Stimulated activated CD4-positive, alpha-beta T cell treated with anti-CD3 and anti-CD28 coated beads, Interleukin-4, amount 100 ng/mL, for 4 hours (primary cell): ENCODE data around the gene PITX2.

Experiments
- DNase-seq, 2 experiments: peaks; one replicate each; pipeline ENCODE4 v3.0.0-alpha.2; 2020

The PITX2 gene

DNA sequence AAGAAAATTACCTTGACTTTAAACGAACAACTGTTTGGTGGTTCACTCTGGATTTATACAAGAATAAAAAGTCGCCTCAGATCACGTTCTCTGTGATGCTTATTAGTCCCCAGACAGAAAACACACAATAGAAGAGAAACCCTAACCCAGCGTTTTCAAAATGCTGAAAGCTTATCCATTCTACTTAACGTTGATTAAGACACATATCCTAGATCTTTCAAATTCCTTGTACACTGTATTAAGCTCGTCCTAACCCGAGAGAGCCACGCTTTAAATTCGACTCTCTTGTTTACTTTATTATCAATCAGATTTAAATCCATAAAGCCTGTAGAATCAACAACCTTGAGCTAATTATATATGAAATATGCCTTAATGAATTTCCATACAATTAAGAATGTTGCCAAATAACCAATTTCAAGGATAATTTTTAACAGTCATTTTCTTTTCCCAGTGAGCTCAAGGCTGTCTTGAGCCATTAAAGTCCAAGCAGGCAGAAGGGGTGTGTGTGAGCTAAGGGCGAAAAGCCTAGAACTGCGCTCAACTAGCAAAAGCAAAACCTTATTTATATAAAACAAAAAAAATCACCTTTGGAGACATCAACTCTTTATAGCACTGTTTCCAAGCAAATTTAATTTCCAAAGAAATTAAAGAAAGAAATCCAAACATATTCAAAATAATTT is 981 bp upstream of the PITX2 start:
- DNase-seq = no peak

DNA sequence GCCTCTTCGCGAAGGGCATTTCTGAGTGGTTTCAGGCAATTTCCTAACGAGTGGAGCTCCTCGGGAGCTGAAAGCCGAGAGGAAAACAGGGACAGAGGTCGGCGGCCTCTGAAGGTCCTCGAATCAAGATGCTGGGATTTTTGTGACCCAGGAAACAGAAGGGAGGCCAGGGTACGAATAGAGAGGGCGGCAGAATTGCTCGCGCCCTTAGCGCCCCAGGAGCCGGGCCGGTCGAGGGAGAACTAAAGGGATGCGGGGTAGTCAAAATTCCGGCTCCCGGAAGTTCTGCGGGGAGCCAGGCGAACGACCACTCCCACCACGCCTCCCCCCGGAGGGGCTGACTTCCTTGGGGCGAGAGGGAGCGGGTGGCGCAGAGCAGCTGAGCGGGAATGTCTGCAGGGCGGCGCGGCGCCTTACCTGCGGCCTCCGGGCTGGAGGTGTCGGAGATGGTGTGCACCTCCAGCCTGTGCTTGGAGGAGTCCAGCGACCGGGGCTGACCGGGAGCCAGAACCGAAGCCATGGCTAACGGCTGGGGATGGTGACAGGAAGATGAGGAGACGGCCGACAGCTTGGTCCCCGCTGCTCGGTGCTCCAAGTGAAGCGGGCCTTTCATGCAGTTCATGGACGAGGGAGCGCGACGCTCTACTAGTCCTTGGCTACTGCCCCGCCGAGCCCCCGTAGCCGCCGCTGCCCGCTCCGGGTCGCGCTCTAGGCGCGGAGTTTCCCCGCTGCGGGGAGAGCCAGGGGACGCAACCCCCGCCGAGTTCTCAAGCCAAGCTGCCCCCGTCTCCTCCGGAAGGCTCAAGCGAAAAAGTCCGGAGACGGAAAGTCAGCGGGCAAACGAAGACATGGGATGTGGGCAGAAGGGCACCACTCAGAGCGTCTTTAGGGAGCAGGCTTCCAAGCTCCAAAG is 782 bp downstream of the PITX2 start:
- no peak for DNase-seq

DNA sequence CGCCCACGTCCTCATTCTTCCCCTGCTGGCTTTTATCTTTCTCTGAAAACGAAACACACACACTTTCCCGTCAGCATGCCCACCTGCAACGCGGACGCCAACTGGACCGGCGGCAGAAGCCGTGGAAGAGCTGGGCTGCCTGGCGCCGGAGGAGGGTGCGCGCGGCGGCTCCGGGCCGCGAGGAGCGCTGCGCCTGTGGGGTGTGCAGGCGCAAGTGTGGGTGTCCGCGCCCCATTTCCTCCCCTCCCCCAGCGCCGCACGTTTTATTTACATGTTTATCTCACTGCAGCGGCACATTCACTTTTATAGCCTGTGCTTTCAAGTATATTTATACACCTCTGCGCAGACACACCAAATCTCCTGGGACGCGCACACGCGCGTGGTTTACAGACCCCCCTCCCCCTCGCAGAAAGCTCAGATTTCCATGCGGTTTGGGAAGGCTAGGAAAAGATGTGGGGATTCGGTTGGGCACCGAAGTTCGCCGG is 1.5 kb downstream of the PITX2 start:
- DNase-seq = no peak

DNA sequence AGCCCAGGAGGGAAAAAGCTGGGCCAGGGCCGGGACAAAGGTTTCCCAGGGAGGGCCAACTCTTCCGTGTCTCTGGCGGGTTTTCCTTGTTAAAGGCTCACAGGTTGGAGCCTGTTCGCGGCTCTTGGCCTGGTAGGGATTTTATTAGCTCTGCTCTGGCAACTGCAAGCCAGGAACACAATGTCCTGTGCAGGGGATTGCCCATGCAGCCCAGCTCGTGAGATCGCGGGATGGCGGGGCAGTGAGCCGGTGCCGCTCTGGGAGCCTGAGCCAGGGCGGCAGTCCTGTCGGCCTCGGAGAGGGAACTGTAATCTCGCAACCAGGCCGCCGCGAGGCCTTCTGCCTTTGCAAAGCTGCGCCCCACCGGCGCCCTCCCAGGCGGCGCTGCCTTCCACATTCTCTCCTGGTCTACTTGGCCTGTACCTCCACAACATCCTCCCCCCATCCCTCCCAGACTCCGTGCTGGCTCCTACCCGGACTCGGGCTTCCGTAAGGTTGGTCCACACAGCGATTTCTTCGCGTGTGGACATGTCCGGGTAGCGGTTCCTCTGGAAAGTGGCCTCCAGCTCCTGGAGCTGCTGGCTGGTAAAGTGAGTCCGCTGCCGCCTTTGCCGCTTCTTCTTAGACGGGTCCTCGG is 2.1 kb downstream of the PITX2 start:
- DNase-seq = no peak

DNA sequence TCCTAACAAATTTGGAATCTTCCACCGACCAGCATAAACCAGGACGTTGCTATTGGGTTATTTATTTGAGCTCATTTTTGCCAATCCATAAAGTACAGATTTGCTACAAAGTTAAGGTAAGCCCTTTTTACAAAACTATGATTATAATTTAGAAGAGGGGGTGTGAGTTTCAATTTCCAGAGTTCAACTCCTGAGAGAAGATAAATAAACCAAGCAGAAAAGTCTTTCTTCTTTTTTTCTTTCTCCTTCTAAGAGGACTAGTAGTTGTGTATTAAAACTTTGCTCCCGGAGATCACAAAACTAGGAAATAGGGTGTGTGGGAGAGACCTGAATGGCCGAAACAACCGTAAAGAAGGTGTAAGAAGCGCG is 2.6 kb downstream of the PITX2 start:
- no peak for DNase-seq

DNA sequence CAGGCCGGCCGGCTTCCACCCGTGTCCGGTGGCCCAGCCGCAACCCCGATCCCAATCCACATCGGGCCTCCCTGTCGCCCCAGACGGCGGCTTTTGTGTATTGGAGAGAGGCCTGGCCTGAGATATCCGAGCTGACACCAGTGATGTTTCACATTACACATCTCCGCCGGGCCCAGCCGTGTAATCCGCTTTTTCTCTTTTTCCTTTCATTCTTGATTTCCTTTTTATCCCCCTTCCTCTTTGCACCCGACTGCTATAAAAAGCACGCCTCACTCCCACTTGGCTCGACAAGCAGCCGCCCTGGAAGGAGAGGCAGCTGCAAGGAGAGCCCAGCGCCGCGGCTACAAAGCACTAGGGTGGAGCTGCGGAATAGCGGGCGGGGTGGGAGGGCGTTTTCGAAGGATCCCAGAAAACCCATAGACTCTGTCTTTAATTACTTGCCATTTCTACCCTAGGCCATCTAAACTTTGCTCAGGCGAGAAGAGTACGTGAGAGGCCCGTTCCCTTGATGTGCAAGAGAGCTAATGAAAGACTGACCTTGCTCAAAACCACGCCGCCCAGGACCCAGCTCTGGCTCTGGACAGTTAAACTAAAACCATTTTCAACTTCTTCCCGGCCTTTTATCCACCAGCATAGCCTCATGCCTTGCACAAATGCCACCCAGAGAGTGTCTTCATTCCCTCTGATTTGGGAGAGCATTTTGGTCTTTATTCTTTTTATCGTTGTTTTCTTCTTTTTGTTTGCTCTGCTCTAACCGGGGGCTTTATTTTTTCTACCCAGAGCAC is 3.2 kb downstream of the PITX2 start:
- no peak for DNase-seq

DNA sequence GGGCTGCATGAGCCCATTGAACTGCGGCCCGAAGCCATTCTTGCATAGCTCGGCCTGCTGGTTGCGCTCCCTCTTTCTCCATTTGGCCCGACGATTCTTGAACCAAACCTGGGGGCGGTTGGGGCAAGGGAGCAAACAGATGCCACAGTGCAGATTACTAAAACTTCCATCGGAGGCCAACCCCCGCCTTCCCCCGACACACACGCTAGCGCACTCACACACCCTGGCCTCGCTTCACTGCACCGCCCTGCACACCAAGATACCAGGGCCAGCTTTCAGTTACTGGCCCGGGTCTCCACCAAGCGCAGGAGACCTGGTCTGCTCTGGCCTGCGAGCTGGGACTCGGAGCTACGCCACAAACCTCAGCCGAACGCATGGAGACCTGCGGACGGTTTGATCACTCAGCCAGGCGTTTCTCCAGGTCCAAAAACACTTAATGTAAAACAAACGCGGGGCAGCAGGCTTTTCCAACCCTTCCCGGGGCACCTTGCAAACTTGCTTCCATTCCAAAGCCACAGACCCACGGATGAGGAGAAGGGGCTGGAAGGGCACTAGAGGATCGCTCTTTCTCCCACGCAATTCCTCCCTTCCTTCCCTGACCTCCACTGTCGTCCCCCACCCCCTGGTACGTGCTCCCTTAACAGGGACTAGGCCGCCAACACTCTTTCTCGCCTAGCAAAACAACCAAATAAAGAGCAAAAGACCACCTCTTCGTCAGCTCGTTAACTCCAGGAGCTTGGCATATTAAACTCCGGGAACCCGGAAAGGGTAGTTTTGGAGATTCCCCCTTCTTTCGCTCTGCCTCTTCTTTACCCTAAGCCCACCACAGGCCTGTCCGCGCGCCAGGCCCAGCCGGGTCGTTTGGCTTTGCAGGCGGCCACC is 4.1 kb downstream of the PITX2 start:
- DNase-seq = no peak

DNA sequence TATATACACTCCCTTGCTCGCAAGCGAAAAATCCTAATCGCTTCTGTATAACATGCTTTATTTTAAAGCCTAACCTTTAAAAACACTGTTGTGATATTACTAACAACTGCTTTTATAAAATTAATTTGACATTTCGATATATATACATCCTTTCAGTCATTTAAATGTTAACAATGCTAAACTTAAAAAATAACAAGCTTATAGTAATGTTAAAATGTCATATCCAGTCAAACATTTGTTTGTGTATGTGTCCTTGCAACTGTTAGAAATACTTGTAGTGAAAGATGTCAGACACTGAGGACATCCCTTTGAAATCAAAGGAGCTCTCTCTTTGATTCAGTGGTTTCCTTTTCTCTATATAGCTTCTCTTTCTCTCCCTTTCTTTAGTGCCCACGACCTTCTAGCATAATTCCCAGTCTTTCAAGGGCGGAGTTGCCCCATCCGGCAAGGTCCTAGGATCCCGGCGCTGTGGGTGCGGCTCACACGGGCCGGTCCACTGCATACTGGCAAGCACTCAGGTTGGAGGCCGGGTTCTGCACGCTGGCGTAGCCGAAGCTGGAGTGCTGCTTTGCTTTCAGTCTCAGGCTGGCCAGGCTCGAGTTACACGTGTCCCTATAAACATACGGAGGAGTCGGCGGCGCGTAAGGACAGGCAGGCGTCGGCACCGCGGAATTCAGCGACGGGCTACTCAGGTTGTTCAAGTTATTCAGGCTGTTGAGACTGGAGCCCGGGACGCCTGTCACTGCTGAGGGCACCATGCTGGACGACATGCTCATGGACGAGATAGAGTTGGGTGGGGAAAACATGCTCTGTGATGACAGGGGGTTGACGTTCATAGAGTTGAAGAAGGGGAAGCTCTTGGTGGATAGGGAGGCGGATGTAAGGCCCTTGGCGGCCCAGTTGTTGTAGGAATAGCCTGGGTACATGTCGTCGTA is 5.0 kb downstream of the PITX2 start:
- DNase-seq = no peak

DNA sequence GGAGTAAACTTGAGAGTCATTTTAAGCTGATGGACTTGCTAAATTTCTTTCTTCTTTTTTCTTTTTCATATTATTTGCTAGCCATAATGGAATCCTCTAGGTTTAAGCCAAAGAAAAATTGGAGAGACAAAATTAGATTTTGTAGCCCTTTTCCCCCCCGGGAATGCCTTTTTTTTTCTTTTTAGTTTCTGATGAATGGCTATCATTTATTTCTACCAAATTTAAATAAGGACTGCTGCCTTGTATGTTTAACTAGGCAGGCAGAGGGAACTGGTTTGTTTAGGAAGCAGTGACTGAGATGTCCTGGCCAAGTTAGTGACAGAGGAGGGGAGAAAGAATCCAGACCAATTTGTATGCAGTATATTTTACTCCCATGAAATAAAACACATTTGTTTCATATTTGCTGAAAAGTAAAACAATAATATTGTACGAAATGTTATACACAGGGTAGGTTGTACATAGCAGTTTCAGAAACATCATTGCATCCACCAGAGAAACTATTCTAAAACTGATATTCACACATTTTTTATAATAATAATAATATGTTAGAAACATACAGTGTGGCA is 5.7 kb downstream of the PITX2 start:
- DNase-seq = no peak

DNA sequence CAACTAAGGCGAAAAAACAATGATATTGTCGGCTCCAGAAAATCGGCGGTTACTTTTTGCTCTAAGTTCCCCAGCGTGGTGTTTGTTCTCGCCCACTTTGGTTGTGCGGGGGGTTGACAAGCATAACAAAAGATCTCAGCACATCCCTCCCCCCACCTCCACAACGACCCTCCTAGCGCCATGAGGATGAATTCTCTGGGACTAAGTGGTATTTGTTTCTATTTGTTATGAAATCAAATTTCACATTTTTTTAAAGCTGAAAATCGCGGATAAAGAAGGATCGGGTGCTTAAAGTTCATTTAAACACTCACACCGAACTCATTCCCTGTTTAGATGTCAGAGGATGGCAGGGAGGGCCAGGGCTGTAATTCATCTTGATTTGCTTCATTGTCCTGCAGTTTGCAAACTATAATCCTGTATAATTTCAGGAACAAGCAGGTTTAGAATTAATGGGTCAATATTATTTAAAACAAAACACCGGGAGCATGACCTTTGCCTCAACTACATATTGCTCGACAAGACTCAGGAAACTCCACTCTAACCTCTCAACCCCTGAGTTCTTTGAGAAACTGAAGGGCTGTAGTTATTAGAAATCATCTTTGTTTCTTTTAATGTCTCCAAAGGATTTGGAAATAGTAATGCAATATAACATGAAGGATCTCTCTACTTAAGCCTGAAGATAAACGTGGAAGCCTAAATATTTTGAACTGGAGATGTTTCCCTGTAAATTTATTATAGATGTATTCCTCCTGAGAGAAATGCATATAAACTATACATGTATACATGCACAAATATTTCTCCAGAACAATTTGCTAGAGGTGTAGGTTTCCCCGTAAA is 6.4 kb downstream of the PITX2 start:
- DNase-seq = no peak

DNA sequence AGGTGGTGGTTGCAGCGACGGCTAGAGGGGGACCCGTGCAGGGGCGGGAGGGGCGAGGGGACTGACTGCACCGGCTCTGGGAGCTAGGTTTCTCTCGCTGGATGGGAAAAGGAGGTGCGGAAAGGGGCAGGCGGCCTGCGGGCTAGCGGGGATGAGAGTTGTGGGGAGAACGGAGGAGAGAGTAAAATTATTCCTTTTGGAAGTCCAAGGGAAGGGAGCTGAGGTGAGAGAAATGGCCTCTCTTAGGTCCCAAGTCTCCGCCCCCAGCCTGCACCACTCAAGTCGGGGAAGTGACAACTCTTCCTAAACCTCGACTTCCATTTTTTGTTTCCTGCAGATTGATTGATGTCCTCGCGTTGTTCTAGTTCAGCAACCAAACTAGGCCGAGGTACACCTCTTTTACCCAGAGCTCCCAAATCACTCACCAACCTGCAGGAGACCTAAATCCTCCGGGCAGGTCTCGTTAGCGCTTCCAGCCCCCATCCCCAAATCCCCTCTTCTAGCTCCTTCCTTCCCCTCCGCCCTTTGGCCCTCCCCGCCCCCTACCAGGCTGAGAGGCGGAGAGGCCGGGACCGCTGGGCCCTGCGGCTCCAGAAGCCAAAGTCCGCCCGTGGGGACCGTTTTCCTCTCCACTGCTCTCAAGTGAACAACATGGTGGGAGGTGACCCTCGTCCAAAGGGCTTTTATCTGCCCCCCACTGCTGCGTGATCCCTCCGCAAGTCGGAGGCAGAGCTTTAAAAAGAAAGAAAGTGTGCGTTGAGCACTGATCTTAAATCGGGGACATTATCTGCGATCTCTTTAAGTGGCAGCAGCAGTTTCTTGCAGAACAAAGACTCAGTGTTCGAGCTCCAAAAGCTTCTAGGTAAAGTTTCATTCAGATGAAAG is 7.3 kb downstream of the PITX2 start:
- DNase-seq = no peak

DNA sequence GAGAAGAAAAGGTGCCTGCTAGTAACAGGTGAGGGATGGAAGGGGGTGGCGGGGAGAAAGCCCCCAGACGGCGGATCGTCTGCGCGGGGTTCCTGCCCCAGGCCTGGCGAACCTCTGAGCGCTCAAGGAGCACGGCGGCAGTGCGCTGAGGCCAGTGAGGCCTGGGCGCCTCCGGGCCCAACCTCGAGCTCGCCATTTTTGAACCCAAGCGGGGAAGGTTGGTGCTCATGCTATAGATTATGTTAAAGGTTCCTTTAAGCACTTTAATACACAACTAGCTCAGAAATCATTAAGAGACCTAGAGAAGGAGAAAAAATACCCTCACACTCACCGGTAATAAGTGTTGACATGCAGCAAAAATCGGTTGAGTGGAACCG is 7.9 kb downstream of the PITX2 start:
- DNase-seq = no peak

DNA sequence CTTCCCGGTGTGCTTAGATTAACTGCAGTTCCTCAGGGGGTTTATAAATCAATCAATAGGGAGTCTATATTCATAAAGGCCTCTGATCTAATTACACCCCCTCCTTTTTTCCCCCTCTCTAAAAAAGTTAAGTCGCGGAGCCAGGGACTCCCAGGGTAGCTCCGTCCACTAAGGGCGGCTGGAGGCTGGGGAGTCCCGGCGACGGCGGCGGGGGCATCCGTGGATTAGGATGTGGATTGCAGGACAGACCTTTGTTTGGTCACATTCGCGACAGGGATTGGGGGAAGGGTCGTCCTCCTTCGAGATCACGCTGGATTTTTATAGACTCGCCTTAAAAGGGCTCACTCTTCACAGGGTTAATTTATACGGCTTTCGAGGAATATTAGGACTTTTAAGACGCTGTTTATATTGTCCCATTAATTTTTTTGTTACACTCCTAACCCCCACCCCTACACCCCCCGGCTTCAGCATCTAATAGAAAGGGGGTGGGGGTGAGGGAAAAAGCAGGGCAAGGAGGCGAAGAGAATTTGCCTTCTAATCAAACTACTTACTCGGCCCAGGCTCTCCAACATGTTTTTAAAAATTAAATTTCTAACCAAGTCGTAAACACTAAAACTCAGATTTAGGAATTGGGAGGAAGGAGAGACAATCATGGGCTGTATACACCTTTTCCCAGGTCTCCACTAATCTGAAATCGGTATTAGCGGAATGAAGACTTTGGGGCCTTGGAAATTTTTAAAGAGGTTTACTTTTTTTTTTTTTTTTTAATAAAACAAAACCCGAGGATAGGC is 8.5 kb downstream of the PITX2 start:
- DNase-seq = no peak

DNA sequence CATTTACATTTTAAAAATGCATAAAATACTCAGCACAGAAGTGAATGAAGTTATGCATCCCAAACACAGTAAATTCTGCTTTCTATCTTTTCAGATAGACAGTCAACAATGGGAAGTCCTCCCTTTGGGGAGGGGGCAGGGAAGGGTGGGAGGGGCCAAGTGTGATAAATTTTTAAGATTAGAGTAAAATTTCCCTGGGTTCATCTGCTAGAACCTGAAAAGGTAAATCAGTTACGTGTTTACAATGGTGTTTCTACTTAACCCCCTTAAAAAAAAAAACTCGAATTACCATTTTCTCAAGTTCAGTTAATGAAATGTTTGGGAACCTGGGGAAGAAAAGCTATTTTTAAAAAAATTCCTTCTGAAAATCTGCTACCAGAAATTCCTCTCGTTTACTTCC is 9.1 kb downstream of the PITX2 start:
- no peak for DNase-seq

DNA sequence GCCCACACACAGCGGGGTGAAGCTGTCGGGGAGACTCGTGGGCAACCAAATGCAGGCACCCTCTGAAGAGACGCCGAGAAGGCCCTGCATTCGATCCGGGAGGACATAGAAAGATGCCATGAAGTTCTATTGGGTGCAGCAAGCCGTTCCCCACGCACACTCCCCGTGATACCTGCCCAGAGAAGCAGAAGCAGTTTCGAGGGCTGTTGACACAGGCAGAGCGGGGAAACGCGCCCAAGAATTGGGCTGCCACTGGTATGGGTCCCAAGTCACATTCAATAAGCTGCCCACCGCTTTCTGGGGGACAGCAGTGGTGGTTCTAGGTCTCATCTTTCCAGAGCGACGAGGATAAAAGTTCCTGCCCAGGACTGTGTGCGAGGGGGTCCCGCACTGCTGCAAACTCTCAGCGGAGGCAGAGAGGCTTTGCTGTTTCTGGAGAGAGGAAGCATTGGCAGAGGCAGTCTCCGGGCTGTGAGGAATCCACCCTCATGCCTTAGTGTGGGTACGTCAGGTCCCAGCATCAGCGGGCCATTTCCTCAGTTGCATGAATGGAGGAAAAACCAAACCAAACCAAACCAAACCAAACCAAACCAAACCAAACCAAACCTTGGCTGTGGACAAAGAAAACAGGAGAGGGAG is 10.1 kb downstream of the PITX2 start:
- DNase-seq = no peak

DNA sequence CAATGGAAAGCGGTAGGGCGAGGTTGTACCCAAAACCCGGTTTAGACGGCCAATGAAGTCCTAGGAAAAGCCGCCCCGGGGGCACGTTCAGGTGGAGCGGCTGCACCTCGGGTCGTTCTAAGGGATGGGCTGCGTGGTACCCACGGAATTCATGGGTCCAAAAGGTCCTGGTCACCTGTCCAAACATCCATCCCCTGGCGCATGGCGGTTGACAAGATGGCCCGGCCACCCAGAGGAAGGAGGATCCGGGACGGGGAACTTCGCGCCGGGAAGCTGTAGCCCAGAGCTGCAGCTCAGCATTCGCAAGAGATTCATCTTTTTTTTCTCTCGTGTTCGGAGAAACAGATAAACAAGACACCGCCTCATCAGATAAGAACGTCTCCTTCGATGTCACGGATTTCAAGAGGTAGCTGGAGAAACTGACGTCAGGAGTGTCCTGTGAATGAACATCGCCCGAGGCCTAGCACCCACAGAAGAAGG is 10.9 kb downstream of the PITX2 start:
- DNase-seq = no peak
